GM19023 (cell line): ENCODE results near the gene RAX.

Source experiments
- ATAC-seq: cut with Tn5 transposase; IDR thresholded peaks from one replicate; pipeline ENCODE4 v1.9.1; 2021; ENCODE audit warnings: mild to moderate bottlenecking, moderate library complexity; ENCODE audit not compliant: unreplicated experiment

Gene RAX

GRCh38 chr18:59272891-59273758 is at the start of gene RAX:
TSS of gene RAX (minus strand) at chr18:59273454. CDS start at chr18:59273206, 248 bp downstream.
- ATAC-seq = peak; percentile 46

DNA sequence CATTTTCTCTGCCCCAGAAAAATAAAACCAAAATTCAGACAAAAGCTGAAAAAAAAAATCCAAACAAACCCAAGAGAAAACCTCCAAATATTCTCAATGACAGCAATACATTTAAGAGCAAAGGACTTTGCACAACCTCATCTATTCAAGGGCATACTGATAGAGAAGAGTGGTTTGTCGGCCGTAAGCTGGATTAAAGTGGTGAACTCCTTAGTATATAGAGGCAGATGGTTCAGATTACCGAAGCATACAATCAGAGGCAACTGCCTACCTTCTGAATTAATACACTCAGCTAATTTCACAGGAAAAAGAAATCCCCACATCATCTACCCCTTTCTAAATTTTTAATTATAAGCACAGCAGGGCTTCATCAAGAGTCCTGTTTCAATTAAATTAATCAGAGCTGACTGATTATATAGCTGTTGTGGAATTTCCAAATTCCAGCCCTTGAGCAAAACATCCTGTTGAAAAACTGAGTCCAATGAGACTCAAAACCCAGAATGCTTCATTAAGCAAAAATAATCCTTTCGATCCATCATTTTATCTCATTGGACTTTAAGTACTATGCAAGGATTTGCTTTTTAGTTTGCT is 45.3 kb upstream of the RAX start, which contains the start of gene CPLX4:
TSS of gene CPLX4 (minus strand) at position 190 of the 591 bp plus-strand sequence. CDS start at position 3, 187 bp downstream.
- no peak for ATAC-seq

DNA sequence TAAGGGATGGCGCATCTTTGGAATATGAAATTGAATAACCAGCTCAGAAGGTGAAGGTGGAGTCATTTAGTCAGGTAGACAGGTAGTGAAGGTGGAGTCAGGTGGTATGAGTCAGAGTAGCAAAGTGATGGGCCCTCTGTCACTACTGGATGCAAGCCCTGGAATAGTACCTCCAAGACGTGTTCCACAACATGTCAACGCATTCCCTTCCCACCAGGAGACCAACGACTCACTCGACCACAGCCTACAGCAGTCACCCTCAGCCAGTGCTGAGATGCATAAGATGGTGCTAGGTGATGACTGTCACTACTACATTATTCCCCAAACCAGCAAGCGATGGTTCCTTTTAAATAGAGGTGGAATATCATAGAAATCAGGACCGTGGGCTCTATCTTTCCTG is 38.4 kb upstream of the RAX start:
- ATAC-seq = no peak

DNA sequence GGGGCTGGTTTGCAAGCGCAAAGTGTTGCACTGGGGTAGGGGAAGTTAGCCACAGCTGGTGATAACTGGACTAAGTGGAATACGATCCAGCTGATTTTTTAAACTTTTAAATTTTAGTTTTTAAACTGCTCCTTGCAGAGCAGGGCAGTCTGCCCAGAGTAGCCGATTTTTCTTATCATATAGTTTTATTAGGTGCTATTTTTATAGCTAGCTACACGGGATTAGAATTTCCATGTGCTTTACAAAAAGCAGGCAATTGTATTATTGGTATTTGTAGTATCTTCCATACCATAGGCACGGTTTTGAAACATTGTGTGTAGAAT is 35.6 kb upstream of the RAX start:
- ATAC-seq = no peak

DNA sequence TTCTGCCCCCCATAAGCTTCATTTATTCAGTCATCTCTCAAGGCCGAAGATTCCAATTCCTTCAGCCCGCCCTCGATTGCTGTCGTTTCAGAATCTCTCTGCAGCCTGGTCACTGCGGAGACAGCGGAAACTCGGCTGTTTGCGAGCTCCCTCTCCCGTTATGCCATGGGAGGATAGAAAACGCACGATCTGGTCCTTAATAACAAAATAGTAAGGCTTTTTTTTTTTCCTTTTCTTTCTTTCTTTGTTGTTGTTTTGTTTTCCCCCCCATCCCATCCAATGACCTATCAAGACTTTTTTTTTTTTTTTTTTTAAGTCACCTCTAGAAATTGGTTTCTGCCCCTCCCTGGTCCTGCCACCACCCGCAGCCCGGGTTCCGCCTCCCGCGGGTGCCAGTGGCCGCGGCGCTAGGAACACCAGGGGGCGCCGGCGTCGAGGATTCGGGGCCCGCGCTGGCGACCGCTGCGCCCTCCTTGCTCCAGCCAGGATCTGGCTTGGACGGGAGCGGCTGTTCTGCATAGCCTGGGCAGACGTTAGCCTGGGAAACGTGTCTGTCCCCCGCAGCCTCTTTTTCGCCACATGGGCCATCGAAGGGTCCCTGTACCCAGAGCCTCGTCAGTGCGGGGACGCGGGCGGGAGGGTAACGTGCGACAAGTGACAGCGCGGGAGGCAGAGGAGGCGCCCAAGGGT is 35.1 kb upstream of the RAX start:
- peak; percentile 93 for ATAC-seq

DNA sequence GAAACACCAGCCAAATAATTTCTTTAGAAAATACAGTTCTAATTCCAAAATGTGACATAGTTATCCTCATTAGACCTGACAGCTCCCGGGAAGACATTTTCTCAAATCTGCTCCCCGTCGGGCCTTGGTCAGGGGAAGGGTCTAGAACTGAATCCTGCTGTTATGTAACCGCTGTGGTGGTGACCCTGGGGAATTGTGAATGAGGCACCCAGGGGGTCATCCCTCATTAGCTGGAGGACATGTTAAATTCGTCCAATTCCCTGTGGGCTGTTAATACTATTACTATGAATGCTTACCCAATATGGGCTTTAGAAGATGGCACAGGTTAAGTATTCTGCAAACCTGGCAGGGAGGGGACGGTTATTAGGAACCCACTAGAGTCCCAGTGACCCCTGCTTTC is 33.4 kb upstream of the RAX start:
- no peak for ATAC-seq

GRCh38 chr18:59305295-59305694 is 32.0 kb upstream of the RAX start:
- ATAC-seq = no peak

DNA sequence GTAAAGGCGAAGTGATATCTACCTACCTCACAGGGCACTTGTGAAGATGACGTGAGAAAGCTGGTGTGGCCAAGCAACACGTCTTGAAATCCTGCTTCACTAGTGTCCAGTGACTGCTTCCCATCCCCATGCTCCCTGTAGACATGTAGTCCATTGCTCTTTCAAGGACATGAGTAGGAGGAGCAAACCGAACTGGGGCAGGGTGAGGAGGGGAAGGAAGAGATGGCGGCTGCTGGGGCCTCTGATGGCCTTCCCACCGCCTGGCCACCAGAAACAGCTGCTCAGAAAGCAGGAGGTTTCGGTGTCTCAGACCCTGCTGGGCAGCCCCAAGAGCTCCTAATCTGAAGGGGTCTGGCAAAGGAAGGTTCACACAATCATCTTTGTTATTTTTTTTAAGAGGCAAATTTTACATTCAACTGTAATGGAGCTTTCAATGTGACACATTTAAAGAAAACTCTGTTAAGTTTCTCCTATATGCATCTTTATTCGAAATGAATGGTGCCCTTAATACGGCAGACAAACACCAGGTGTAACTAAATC is 30.5 kb upstream of the RAX start:
- no peak for ATAC-seq

GRCh38 chr18:59303006-59303405 is 29.8 kb upstream of the RAX start:
- ATAC-seq = no peak

DNA sequence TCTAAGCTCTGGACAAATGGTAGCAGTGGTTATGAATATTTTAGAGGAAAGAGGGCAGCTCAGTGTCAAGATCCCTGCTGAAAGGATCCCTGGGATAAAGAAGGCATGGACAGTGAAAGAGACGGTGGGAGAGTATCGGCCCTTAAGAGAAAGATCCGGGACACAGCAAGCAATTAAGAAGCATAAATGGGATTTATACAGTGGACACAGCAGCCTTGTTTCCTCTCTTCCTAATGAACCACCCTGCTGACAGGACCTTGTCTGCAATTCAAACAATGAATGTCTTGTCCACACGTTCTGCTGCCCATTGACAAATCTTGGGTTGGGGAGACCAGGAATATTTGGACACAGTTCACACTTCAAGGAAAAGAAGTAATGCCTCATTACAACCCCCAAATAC is 28.7 kb upstream of the RAX start:
- no peak for ATAC-seq

GRCh38 chr18:59300676-59301285 is 27.5 kb upstream of the RAX start:
- ATAC-seq = no peak

- no peak for ATAC-seq
Measured at GRCh38 chr18:59298871-59299270, 25.6 kb upstream of the RAX start.

- no peak for ATAC-seq
Measured at GRCh38 chr18:59293317-59293716, 20.1 kb upstream of the RAX start.

DNA sequence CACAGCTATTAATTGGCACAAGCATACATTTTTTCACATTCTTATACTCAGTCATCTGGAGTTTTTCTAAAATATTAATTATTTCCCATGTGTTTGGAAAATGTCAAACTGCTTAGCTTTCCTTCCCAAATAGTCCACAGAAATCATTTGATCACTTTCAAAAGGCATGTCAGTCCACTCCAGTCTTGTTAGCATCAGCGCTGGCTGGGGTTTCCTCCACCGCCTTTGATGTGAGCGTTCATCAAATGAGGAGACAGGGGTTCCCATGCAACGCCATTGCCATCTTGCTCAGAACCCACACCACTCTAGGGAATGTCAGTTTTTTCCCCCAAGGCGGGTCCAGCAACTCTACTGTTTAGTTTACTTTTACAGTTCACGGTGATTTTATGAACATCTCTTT is 13.1 kb upstream of the RAX start:
- ATAC-seq = no peak

- no peak for ATAC-seq
Measured at GRCh38 chr18:59282341-59282740, 9.1 kb upstream of the RAX start.

DNA sequence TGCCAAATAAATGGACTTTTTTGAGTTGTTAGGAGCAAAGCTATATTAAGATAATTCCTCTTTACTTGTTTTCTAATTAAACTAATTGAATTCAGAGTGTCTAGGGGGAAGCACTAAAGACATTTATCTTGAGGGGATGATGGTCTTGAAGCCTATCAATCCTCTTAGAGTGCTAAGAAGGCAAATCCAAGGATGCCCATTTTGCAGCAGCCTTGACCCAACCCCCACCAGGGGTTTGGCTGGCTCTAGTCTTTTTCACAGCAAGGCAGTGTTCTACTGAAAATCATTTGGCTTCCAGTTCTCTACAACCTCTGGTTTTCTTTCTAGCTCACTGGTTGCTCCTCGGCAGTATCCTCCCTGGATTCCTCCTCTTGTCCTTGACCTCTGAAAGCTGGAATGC is 6.5 kb upstream of the RAX start:
- no peak for ATAC-seq

GRCh38 chr18:59279193-59279592 is 5.9 kb upstream of the RAX start:
- ATAC-seq = no peak

DNA sequence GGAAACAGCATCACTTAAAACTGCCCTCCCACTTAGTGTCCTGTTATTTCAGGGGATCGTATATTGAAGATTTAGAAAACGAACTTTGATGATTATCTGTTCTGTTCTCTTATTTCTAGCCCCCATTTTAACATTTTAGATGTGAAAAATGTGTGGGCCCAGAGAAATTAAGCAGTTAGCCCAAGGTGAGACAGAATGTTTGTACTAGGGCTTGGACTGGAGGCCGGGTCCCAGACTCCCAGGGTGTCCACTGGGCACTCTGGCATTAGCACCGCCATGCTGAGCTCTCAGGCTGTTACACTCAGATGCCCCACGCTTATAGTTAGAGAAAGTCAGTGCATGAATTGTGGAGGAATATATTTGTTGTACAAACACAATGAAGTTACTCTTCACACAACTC is 5.5 kb upstream of the RAX start:
- no peak for ATAC-seq

- no peak for ATAC-seq
Measured at GRCh38 chr18:59276047-59276446, 2.8 kb upstream of the RAX start.

GRCh38 chr18:59275406-59275949 is 2.2 kb upstream of the RAX start:
- no peak for ATAC-seq

GRCh38 chr18:59274533-59274928 is 1.3 kb upstream of the RAX start:
- ATAC-seq = no peak
